ENCODE results near the gene UBXN11.

The UBXN11 gene, protein sequence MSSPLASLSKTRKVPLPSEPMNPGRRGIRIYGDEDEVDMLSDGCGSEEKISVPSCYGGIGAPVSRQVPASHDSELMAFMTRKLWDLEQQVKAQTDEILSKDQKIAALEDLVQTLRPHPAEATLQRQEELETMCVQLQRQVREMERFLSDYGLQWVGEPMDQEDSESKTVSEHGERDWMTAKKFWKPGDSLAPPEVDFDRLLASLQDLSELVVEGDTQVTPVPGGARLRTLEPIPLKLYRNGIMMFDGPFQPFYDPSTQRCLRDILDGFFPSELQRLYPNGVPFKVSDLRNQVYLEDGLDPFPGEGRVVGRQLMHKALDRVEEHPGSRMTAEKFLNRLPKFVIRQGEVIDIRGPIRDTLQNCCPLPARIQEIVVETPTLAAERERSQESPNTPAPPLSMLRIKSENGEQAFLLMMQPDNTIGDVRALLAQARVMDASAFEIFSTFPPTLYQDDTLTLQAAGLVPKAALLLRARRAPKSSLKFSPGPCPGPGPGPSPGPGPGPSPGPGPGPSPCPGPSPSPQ

DNA sequence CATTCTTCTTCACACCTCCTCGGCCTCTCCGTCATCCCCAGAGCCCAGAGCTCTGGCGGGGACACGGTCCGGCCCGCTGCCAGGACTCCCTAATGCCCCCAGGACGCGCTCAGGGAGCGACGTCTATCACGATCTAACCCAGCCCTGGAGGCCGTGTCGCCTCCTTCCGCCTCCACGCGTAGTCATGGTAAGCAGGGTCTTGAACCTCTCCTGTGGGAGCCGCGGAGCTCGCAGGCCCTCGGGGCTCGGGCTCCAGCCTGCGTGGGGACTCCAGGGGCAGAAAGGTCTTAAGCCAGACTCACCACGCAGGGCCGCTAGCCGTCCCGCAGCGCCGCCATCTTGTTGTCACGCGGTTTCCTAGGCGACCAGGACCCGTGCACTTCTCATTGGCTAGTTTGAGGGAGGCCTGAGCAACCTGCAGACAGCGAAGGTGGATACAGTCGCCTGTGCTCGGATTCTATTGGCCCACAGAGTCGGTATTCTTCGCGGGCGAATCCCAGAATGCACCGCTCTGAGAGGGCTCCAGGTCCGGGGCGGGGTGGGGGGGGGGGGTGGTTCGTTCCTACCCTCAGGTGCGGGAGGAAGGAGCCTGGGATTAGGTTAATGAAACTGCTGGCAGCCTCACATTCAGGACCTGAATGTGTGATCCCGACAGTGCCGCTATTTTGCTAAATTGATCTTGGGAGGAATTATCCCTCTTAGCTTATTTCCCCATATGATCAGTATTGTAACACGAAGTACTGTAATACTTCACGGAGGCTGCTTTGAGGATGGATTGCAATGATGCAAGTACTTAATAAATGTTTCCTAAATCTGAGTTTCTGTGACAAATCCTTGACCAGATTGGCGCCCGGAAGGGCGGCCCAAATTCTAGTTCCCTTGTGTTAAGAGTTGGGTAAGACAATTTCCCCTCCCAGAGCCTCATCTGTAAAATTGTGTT is at the start of gene UBXN11:
TSS of gene UBXN11 (minus strand) at position 347 of the 940 bp plus-strand sequence. CDS start 3,753 bp downstream, outside the sequence.
- peak; percentile 78 to 83 for DNase-seq (ENCODE audit: low read depth in 2 of 2)

DNA sequence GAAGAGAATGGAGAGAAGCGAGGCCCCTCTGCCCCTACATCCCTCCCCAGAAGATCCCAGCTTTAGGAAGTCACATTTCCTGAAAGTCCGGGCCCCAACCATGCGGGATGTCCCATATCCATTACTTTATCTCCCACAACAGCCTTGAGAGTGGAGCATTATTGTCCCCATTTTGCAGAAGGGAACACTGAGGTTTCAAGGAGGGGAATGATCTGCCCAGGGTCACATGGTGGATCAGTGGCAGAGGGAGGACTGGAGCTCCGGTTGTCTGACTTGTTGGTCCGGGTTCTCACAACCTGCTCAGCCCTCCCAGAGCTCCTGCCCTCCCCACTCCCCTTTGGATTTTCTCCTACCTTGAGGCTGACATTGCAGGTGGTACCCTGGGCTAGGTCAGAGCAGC is 49.7 kb upstream of the UBXN11 start:
- no peak for DNase-seq (ENCODE audit: low read depth in 2 of 2)

DNA sequence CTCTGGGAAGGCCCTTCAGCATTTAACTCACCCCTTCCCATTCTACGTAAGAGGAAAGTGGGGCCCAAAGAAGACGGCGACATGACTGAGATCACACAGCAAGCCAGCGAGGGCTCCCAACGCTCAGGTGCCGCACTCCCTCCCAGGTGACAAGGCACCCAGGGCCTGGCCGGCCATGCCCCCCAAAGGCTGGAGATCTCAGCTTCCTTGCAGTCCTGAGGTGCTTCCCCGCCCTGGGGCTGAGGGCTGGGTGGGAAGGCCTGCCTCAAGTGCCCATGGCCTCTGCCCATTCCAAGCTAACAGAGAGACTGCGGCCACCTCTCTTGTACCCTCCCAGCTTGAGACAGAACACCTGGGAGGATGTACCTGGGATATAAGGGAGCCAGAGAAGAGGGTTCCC is 48.5 kb upstream of the UBXN11 start:
- DNase-seq (ENCODE audit: low read depth in 2 of 2): no peak

DNA sequence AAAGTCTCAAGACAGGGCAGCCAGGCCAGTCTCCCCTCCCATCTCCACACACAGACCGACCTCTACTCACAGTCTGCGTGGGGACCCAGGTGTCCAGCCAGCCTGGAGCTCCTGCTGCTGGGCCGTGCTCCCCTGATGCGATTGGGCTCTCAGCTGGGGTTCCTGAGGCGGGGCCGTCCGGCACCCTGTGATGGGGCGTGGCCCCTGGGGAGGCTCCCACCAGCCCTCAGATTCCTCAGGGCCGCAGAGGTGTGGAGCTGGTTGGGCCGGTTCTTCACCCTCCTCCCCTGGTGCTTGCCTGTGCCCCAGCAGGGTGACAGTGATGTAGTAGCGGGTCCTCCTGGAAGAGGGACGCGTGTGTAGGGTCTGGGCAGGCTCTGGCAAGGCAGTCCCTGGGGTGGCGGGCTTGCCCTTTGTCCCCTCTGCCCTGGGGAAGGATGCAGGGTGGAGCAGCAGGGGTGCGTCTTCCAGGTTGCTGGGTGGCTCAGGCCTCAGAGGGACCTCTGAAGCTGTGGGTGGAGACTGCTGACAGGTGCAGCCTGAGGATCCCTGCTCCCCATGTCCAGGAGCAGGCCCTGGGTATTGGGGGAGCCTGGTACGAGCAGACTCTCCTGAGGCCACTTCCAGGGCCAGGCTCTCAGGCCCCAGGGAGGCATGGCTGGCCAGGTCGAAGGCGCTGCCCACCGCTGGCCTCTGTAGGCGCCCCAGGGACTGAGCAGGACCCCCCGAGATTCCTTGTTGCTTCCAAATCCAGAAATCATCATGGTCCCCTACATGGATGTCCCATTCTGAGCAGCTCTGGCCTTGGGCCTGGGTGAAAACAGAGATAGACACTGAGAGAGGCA is 47.8 kb upstream of the UBXN11 start, which contains the start of gene CRYBG2:
TSS of gene CRYBG2 (minus strand) at position 155 of the 845 bp plus-strand sequence. CDS start 7,473 bp downstream, outside the sequence.
- DNase-seq (ENCODE audit: low read depth in 2 of 2): no peak

DNA sequence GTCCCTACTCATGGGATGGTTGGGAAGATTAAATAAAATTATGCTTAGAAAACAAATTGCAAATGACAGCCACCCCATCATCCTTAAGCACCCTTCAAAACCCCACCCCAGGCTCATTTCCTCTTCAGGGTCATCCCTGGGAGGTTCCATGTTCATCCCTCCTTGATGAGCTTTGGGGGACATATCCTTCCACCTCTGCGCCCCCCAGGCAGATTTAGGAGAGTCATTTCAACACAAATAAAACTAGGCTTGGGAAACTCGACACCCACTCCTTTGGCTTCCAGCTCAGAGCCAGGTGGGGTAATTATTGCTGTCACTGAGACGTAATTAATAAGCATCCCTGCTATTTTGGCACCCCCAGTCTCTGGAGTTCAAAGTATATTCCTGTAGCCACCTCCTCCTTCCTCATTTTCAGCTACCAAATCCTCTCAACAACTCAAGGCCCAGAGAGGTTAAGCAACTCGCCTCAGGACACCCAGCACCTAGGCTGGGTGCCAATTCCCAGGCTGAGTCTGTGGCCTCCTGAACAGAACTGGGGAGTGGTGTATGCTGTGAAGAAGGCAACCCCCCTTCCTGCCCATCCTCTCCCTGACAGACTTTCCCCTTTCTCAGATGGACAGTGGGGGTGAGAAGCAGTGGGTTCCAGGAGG is 46.9 kb upstream of the UBXN11 start:
- no peak for DNase-seq (ENCODE audit: low read depth in 2 of 2)

DNA sequence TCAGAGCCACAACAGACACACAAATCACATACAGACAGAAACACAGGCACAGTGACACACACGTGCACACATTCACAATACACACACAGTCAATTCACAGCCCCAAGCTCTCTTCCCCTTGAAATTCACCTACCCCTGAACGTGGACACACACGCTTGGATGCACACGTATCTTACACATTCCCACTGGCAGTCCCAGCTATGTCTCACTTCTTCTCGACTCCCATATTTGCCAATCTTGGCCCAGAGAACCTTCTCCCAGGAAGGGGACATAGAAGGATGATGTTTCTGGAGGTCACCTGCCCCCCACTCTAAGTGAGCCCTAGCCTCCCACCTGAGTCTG is 45.9 kb upstream of the UBXN11 start:
- no peak for DNase-seq (ENCODE audit: low read depth in 2 of 2)

DNA sequence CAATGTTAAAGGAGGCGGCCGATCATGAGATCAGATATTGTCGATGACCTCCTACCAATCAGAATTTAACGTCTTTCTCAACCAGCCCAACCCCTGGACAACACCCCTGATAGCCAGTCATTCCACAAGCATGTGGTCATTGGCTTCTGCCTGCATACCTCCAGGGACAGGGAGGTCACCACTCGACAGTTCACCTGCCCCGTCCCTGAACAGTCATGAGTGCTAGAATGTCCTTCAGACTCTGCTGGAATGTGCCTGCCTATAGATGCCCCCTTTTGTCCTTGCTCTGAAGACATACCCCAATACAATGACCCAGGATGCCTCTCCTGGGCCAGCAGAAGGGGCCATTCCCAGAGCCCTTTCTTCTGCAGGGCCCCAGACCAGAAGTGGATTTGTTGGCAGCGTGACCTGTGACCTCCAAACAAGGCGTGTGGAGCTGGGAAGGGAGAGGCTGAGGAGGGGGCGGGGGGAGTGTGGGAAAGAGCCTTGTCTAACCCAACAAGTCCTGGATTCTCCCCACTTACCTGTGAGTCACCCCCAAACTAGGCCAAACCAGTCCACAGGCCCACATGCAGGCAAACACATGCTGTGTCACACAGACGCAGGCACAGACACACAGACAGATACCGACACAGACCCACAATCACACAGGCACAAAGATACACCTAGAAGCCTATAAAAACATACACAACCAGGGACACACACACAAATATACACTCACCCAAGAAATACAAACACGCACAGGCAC is 45.3 kb upstream of the UBXN11 start:
- no peak for DNase-seq (ENCODE audit: low read depth in 2 of 2)

DNA sequence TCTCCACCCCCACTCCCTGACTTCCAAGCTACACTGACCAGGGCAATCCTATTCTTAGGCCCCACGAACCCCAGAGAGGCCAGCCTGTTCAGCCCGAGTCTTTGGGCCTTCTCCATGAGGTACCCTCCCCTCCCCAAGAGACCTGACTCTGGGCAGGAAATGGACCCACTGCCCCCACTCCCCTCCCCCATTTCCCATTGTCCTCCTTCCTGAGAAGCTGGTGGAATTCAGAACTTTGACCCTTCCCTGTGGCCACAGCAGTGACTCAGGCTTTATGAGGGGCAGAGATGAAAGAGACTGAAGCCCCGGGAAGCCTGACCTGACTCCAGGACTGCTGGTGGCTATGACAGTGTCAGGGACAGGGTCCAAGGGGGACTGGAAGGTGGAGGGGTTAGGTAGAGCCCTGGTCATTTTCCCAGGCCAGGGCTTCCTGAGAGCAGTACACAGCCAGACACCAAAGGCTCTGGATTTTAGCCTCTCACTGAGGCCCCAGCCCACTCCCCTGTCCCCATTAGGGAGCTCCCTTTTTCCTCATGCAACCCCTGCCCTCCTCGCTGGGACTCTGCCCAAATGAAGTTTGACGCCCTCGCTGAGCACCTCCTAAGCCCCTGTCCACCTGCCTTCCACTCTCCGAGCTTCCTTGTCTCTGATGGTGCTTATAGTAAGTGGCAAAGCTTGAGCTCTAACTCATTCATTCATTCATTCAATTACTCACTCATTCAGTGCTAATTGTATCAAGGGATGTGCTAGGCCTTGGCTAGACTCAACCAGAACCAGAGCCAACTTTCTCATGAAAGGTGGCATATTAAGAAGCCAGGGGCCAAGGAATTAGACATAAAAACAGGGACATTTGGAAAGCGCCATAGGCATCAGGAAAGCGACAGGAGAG is 44.5 kb upstream of the UBXN11 start:
- no peak for DNase-seq (ENCODE audit: low read depth in 2 of 2)

DNA sequence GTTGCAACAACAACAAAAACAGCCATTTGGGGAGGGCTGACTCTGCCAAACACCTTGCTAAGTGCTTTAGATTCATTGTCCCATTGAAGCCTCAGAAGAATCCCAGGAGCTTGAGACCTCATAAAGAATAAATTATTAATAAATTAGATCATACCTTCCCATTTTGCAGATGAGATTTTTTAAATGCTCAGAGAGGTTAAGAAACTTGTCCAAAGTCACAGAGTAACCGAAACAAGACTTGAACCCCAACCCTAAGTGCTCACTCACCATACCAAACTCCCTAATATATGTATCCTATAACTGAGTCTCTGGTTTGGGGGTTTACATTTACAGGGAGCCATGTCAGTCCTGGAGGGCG is 43.9 kb upstream of the UBXN11 start:
- DNase-seq (ENCODE audit: low read depth in 2 of 2): no peak

DNA sequence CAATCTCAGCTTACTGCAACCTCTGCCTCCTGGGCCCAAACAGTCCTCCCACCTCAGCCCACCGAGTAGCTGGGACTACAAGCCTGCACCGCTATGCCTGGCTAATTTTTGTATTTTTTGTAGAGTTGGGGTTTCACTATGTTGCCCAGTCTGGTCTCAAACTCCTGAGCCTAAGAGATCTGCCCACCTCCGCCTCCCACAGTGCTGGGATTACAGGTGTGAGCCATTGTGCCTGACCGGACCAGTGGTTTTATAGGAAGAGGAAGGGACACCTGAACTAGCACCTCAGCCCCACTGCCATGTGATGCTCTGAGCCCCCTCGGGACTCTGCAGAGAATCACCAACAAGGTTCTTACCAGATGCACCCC is 43.4 kb upstream of the UBXN11 start:
- DNase-seq (ENCODE audit: low read depth in 2 of 2): no peak

DNA sequence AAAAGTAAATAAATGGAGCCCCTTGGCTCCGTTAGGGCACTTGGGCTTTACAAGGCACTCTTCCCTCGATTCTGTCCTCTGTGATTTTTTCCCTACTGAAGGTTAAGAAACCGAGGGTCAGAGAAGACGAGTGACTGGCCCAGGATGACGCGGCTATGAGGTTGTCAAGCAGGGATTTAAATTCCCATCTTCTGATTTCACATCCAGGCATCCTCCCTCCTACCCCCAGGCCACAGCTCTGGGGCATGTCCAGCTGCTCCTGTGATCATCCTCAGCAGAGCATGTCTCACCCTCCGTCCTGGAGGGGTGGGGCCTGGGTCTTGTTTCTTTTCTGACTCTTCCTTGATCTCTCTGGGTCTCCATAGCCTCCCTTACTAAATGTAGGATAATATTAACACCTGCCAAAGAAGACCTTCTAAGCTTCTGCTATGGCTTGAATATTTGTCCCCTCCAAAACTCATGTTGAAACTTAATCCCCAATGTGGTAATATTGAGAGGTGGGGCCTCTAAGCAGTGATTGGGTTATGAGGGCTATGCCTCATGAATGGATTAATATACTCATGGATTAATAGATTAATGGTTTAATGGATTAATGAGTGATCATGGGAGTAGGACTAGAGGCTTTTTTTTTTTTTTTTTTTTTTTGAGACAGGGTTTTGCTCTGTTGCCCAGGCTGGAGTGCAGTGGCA is 42.9 kb upstream of the UBXN11 start:
- no peak for DNase-seq (ENCODE audit: low read depth in 2 of 2)

DNA sequence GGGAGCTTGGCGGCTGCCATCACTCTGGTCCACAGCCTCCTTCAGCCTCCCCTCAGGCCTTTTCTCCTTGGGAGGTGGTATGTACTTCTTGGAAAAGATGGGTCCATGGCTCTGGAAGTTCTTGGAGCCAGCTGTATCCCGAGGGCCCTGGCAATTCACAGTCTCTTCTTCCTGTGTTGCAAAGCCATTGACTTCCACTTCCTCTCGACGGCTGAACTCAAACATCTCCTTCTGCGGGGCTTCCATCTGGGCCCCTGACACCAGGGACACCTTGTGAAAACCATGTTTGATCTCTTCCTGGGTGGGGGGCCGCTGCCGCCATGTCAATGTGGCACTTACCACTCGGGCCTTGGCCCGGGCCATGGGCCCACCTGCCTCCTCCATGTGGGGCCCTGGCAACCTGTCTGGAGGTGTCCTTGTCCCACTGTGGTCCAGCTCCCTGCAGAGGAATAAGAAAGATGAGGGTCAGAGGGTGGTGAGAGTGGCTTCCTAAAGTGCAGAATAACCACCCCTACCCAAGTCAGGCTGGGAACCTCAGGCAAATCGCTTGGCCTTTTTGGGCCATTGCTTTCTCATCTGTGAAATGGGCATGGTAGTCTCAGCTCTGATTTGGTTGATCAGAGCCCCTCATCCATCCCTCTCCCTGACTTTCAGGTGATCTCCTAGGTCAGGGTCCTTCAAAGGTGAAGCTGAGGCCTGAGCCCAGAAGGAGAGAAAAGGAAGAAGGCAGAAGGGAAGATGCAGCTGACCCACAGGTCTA is 40.0 kb upstream of the UBXN11 start:
- no peak for DNase-seq (ENCODE audit: low read depth in 2 of 2)

DNA sequence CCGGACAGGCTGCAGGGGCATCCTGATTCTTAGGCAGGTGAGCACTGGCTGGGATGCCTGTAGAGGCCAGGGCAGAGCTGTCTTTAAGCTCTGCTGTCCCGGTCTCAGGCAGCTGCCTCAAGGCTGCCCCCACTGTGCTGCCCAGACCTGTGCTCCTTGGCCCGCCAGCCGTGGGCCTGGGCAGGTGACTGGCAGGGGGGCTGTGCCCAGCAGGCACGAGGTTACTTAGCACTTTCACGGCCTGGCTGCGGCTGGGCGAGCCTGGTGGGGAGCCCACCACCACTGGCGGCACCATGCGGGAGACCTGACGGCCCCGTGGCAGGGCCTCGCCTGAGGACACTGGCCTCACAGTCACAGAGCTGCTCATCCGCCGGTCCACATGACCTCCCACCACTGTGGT is 39.3 kb upstream of the UBXN11 start:
- no peak for DNase-seq (ENCODE audit: low read depth in 2 of 2)

DNA sequence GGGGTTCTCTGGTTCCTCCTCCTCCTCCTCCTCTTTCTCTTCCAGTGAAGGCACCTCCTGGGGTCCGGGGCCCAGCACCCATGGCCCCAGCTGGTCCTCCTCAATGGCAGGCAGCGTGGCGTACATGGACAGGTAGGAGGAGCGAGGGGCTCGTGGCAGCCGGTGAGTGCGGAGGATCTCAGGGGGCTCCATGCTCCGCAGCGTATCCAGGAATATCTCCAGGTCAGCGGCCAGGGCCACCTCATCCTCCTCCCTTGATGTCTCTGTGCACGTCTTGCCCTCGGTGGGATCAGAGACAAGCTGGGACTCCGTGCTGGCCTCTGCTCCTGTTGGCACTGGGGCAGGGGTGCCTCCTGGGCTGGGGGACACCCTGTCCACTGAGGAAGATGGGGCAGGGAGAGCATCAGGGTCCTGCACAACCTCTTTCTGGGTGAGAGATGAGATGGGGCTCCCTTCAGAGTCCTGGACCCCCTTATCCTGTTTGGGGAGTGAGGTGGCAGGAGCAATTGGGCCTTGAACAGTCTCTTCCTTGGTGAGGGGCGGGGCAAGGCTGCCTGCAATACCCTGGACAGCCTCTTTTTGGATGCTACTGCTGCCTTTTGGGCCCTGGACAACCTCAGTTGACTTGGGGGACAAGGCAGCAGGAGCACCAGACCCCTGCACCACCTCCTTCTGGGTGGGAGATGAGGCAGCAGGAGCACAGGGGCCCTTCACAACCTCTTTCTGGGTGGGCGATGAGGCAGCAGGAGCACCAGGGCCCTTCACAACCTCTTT is 37.9 kb upstream of the UBXN11 start:
- no peak for DNase-seq (ENCODE audit: low read depth in 2 of 2)

DNA sequence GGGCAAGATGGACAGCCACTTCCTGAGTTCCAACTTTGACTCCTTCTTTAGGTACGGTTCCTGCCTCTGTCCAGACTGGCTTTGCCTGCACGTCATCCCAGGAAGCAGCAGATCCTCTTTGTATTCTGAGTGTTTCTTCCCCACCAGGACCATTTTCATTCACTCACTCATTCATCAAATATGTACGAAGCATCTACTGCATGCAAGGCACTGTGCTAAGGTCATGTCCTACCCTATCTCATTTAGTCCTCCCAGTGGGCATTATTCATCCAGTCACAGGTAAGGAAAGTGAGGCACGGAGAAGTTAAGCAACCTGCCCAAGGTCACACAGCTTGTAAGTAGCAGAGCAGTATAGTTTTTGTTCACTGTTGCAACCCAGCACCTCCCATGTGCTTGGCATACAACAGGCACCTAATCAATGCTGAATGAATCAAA is 33.6 kb upstream of the UBXN11 start:
- DNase-seq (ENCODE audit: low read depth in 2 of 2): no peak

DNA sequence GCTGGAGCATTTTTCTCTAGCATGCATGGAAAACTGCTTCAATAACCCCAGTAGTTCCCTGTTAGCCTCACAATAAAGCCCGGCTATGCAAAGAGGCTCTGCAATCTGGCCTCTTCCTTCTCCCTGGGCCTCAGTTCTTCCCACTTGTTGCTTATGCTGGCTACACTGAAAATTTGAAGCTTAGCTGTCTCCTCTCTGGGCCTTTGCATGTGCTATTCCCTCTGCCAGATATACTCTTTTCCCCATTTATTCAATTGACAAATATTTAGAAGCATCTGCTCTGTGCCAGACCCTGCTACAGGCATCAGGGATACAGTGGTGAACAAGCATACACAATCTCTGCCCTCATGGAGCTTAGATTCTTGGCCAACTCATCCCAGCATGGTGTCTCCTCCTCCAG is 32.2 kb upstream of the UBXN11 start:
- DNase-seq (ENCODE audit: low read depth in 2 of 2): no peak

DNA sequence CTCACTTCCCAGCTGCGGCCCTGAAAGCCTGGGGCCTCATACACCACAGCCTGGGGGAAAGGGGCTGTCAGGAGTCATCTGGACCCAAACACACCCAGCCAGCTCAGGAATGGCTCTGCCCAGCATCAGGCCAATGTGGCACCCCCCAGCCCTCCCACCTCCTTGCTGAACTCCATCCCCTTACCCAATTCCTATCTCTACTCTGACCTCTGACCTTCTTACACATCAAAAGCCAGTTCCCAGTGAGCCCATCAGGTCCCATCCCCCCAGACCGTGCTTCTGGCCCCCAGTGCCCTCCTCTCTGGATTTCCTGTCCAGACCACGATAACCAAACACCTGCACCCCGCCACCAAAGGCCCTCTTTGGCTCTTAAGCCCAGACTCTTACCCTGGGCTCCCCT is 31.2 kb upstream of the UBXN11 start:
- no peak for DNase-seq (ENCODE audit: low read depth in 2 of 2)

Data from stimulated activated CD4-positive, alpha-beta T cell treated with anti-CD3 and anti-CD28 coated beads, Interleukin-1b, Interleukin-23, amount 100 ng/mL, for 4 hours (primary cell).